ENCODE results near the gene APEH. TPM values are rescaled to one million over a fixed set of nuclear protein-coding genes. Genes with fewer than 3 reads are reported as not detected.
"Not testable (repeated sequence)": the region's sequence is repeated elsewhere in the genome, so short reads cannot be mapped to it uniquely, and the experiment has no call there.

APEH gene
- total RNA-seq, 2 experiments from 2014 or later = 186 to 189 TPM

DNA sequence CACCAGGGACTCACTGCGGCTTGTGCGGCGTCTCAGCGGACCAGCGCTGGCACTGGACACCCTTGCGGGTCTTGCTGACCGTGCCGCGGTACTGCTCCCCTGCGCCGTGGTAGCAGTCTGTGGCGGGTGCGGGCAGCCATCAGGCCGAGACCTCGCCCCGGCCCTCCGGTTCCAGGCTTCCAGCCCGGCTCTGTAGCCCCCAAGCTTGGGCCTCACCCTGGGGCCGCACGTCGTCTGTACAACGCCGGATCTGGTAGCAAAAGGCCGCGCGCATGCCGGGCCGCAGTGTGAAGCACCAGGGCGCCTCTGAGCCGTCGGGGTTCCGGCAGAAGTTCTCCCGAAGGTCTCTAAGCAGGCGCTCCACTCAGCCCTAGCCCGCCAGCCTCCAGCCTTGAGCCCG lies 11.7 kb downstream of the APEH start:
- POLR2A ChIA-PET, CTCF ChIA-PET: not testable (repeated sequence)

DNA sequence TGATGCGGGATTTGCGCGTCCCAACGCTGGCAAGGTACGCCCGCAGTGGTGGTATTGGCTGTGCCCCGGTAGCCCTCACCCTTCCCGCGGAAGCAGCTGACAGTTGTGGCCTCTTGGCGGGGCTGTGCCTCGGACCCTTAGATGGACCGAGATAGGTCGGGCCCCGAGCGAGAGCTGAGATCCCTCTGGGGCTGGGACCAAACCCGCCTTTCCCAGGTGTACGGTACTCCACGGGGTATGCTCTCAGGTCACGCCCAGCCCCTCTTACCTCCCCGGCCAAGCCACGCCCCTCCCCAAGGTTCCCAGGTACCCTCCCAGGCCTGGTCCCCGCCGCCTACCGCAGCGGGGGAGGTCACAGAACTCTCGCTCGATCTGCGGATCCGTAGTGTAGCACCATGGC lies 12.2 kb downstream of the APEH start:
- POLR2A ChIA-PET, CTCF ChIA-PET: not testable (repeated sequence)

GRCh38 chr3:49686769-49687423 lies 12.7 kb downstream of the APEH start:
- CTCF ChIA-PET, POLR2A ChIA-PET: not testable (repeated sequence)

DNA sequence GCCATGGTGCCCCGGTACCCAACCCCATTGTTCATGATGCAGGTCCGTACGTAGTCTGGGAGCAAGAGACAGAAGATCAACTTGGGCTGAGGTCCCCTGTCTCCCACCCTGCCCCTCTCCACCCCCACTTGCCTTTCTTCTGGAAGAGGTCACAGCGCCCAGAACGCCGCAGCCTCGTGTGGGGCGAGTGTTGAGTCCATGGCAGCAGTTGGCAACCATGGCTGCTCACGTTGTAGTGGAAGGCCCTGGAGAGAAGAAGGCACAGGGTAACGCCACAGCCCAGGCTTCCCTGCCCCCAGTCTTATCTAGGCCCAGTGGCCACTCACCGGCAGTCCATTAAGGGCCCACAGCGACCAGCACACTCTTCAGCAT lies 13.3 kb downstream of the APEH start:
- POLR2A ChIA-PET, CTCF ChIA-PET: not testable (repeated sequence)

DNA sequence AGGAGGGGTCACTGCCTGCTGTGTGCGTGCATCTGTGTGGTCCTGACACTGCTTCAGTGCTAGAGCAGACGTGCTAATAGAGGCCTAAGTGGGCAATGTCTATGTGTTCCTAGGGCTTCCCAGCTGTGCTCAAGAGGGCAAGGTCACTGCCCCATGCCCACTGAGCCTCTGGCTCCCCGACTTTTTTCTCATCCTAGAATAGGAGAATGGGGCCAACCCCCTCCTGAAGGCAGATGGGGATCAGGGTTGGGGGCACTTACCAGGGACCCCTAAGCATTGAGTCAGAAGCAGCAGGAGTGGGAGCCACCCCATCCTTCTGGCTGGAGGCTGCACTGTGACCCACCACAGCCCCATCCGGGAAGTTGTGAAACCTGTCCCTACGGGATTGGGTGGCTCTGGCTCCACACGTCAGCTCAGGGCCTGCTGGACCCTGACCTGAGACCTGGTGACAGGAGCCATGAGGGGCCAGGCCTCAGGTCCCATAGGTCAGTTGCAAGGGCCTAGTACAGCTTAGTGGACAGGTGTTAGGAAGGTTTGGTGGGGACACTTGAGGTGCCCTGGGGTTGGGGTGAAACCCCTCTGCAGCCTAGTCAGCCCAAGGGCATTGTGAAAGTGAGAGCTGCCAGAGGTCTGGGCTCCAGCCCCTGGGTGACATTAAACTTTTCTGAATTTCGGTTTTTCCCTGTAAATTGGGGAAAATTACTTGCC lies 14.3 kb downstream of the APEH start:
- POLR2A ChIA-PET = not testable (repeated sequence)
- CTCF ChIA-PET = interaction anchor here (1.3 kb wide), 1 partner anchor 149 kb away, joined by 6 read pairs; no protein-coding TSS in a partner anchor

DNA sequence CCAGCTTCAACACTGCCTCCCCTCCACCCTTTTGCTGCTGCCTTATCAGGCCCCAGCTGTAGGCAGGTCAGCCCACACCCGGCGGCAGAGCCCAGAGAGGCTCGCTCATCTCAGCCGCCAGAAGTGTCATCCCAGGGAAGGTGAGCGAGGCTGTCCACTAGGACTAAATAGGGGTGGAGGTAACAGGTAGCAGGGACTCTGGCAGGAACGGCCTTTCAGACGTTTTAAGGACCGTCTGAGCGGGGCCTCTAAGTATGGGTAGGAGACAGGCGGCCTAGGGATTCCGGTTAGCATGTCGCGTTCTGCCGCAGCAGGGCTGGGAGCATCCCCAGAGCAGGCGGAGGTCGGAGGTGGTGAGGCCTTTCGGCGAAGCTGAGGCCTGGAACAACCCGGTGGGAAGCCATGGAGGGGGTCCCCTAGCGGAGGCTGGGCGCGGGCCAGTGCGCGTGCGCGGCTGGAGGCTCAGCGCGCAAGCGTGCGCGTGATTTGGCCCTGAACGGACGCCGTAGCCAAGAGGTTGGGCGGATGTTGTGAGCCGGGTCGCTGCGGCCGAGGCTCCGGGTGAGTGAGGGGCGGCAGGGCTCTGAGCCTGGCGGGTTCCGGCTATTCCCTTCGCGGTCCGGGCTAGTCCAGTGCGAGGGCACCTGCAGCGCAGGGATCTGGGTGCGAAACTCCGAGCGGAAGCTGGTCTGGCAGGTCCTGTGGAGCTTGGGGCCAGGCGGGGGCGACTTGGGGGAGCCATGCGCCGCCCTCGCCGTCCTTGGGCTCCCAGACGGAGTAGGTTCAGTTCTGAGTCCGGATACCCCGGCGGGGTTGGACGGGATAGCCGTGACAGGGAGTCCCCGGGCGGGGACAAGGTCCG lies 15.1 kb downstream of the APEH start, which contains the start of the genes MST1 and RNF123:
MST1 (minus strand) TSS at position 429 of the 862 bp plus-strand sequence. CDS start 783 bp downstream, outside the sequence.
RNF123 (plus strand) TSS at position 512 of the 862 bp plus-strand sequence. CDS start 1,609 bp downstream, outside the sequence.
- CTCF ChIA-PET = interaction anchor here (1.3 kb wide), 1 partner anchor 150 kb away, joined by 6 read pairs; no protein-coding TSS in a partner anchor

GRCh38 chr3:49689908-49690624 lies 15.9 kb downstream of the APEH start:
- ChIA-PET CTCF (interaction anchor here (1.3 kb wide), 1 partner anchor 150 kb away, joined by 6 read pairs; no protein-coding TSS in a partner anchor), POLR2A (interaction anchor here (0.5 kb wide), 1 partner anchor 258 kb away, joined by 5 read pairs; no protein-coding TSS in a partner anchor)

More for the DNA sequence above, 15.1 kb downstream of the APEH start, which contains the start of the genes MST1 and RNF123:
- POLR2A ChIA-PET = interaction anchor here (0.5 kb wide), 1 partner anchor 259 kb away, joined by 5 read pairs; no protein-coding TSS in a partner anchor

- POLR2A ChIA-PET, CTCF ChIA-PET: not testable (repeated sequence)
Observed at GRCh38 chr3:49690856-49691255, 16.7 kb downstream of the APEH start.

- POLR2A ChIA-PET, CTCF ChIA-PET: not testable (repeated sequence)
Observed at GRCh38 chr3:49691481-49691880, 17.3 kb downstream of the APEH start.

DNA sequence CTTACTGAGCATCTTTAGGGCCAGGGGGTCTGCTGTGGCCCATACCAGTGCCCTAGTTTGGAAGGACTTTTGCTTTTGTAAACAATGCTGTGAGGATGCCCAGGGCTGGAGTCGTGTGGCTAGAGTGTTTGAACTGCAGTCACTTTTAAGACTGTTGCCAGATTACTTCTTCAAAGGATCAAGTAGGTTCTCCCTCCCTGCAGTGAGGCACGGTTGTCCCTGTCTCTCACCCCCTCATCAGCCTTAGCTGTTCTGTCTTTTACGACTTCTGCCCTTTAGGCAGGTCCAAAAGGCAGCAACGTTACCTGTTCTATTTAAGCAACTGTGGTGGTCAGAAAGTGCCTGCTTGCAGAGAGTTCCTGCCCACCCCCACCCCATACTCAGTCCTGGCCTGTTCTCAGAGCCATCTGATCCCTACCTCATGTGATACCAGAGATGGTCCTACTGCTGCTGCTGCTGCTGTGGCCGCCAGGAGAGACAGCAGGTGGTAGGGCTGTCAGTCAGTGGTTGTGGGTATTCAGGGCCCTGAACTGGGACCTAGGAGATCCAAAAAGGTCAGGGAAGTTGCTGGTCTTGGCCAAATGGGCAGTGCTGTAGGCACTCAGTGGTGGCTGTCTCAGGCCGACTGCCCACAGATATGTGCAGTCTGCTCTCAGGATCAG lies 20.4 kb downstream of the APEH start:
- CTCF ChIA-PET, POLR2A ChIA-PET: not testable (repeated sequence)

- CTCF ChIA-PET, POLR2A ChIA-PET: not testable (repeated sequence)
Observed at GRCh38 chr3:49695350-49696015, 21.3 kb downstream of the APEH start.

DNA sequence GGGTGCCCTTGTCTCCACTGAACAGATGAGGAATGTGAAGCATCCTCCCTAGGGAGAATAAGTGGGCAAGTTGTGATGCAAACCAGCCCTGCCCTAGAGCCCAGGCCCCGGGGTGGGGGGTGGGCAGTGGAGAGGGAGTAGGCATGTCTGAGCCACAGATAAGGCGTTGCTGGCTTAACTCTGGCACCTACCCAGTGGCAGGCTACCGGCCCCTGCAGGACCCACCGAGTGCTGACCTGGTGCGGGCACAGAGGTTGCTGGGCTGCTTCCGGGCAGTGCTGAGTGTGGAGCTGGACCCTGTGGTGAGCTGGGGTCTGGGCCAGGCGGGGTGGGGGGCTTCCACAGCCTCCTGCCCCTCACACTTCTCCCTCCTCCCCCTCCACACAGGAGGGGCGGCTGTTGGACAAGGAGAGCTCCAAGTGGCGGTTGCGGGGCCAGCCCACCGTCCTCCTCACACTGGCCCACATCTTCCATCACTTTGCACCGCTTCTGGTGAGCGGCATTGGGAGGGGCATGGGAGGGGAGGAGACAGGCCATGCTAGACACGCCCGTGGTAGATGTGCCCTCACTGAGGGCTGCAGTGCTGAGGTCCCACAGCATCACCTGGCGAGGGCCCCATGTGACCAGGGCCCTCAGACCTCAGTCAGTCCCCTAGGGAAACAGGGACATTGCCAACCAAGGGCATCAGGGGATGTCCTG lies 25.3 kb downstream of the APEH start:
- ChIA-PET POLR2A (no interaction called here), CTCF (no interaction called here)

- POLR2A ChIA-PET = no interaction called here
- CTCF ChIA-PET = no interaction called here
Observed at GRCh38 chr3:49700014-49700413, 25.9 kb downstream of the APEH start.

DNA sequence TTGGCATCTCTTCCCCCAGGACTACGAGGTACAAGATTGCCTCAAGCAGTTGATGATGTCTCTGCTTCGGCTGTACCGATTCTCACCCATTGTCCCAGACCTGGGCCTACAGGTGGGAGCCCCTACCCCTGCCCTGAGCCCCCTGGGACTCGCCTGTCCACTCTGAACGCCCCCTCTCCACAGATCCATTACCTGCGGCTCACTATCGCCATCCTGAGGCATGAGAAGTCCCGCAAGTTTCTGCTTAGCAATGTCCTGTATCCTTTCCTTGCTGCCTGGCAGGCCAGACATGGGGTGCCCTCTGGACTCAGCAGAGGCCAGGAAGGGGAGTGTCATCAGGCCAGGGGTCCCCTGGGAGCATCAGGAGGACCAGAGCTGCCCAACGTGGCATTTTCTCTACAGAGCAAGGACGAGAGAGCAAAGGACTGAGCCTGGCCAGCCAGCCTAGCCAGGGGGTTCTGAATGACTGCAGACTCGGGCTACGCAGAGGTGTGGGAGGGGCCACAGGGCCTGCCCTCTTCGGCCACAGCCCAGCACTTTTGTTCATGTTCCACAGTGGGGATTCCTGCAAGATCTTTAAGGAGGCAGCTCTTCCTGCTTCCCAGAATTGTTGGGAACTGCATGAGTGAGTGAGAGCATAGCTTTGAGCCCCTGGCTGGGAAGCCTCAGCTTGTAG lies 26.4 kb downstream of the APEH start:
- ChIA-PET CTCF (interaction anchor here (0.6 to 0.9 kb wide), 2 partner anchors 27 to 139 kb away, joined by 3 read pairs; no protein-coding TSS in a partner anchor), POLR2A (no interaction called here)

GRCh38 chr3:49701388-49702077 lies 27.4 kb downstream of the APEH start:
- ChIA-PET CTCF (interaction anchor here (0.6 to 3.2 kb wide), 4 partner anchors 28 to 177 kb away, joined by 3 to 13 read pairs (median 3); no protein-coding TSS in a partner anchor), POLR2A (interaction anchor here (1.8 kb wide), 1 partner anchor 17 kb away, joined by 5 read pairs; no protein-coding TSS in a partner anchor)

- ChIA-PET CTCF (interaction anchor here (1.3 to 3.2 kb wide), 2 partner anchors 9 to 163 kb away, joined by 3 to 13 read pairs; no protein-coding TSS in a partner anchor), POLR2A (interaction anchor here (1.8 kb wide), 1 partner anchor 16 kb away, joined by 5 read pairs; no protein-coding TSS in a partner anchor)
Observed at GRCh38 chr3:49702672-49703071, 28.5 kb downstream of the APEH start.
